Fibroblast of skin of abdomen (primary cell): ENCODE measurements around the gene MYADML2.

Experiments
- DNase-seq: peaks from one replicate; pipeline ENCODE4 v3.0.0-alpha.2; 2013

MYADML2 gene

DNA sequence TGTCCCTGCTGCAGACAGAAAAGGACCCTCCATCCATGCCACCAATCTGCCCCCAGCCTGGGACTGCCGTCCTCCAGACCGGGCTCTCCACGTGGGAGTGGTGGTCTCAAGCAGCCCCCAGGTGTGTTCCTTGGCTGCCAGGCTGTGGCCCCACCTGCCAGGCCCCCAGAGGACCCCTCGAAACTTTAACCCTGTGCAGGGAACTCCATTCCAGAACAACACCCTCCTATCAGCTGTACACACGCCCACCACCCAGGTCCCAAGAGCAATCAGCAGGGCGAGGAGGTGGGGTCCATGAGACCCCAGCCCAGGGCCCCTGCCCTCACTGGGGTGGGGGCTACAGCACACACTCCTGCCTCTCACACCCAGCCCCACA is 11.3 kb downstream of the MYADML2 start:
- no peak for DNase-seq

DNA sequence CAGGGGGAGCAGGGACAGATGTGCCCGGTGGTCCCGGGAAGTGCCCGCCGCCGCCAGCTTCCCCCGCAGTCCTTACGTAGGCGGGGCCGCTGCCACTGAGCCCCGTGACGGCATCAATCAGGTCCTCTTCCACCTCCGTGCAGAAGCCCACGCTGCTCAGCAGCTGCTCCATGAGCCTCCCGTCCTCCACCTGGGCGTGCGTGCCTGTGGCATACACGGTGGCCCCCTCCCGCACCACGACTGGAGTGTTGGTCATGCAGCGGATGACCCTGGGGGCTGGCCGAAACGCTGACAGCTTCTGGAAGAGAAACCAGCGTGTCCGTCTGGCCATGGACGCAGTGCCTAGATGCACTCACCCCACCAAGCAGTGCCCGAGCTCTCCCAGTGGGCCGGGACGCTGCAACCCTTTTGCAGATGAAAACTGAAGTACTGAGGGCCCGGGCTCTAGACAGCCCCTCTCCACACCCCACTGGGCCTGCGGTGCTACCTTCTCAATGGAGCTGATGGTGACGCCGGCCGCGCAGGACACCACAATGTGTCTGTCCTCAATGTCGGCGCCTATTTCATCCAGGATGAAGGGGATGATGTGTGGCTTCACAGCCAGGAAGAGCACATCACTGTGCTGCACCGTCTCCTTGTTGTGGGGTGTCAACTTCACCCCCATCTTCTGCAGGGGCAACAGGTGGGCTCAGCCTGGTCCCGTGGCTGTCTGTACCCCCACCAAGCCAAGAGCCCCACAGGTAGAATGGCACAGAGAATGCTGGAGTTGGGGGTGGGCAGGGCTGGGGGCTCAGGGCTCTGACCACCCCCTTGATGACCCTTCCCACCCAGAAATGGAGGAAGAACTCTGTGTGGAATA is 12.0 kb downstream of the MYADML2 start:
- no peak for DNase-seq

DNA sequence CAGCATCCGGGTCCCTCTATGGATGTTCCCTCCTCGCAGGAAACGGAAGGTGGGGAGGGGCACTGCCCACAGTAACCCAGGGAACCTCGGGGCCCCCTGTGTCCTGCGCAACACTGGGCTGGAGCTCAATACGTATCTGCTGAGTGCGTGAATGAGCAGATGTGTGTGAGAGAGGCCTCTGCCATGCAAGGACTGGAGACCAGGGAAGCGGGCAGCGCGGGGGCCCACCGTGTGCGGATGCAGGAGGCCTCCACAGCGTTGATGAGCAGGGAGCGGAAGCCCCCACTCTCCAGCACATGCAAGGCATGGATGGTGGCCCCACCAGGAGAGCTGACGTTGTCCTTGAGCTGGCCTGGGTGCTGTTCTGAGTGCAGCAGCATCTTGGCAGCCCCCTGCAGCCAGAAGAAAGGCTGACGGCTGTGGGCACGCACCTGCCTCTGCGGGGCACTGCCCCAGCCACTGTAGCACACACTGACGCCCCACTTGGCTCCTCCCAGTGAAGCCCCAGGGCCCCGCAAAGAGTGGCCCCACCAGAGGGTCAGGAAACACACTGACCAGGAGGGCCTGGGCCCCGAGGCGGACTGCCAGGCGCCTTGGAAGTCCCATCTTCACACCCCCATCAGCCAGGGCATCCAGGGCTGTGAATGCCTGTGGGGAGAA is 12.8 kb downstream of the MYADML2 start:
- no peak for DNase-seq

DNA sequence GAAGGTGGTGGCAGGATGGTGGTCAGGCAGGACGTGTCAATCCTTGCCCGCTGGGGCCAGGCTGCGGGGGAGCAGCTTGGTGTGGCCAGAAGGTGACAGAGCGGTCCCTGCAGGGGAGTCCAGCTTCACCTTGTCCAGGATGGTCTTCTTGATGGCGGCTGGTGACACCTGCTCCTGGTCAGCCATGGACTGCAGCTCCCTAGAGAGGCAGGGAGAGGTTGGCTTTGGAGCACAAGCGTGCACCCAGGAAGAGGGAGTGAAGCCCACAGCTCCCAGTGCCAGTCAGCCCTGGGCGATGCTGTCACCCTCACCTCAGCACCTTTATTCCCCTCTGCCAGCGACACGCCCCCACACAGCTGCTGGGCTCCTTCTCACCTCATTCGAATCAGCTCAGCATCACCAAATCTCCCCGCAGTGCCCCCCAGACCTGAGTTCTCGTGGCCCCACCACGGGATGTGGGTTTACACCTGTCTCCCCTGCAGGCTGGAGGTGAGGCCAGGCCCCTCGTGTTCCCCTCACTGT is 13.8 kb downstream of the MYADML2 start:
- DNase-seq = no peak

DNA sequence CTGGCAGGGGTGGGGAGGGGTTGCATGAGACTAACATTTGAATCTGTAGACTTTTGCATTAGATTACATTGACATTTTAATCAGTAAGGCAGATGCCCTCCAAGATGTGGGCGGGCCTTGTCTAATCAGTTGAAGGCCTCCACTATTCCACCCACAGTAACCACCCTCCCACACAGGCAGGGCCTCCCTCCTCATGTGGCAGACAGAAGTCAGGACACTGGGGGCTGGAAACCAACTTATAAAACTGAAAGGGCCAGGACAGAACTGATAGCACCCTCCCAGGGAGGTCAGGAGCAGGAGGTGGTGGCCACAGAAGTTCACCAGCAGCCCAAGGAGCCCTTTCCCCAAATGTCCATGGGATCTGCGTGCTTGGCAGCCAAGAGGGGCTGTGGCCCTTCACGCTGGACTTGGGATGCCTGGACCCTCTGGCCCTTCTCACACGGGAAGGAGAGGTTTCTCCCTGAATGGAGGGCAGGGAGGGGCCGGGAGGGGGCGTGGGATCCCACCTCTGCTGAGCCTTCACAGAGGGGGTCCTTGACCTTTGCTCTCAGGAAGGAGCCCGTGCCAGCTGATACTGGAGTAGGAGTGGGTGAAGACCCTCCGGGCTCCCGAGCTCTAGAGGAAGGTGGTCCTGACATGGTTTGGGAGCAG is 14.6 kb downstream of the MYADML2 start:
- no peak for DNase-seq

DNA sequence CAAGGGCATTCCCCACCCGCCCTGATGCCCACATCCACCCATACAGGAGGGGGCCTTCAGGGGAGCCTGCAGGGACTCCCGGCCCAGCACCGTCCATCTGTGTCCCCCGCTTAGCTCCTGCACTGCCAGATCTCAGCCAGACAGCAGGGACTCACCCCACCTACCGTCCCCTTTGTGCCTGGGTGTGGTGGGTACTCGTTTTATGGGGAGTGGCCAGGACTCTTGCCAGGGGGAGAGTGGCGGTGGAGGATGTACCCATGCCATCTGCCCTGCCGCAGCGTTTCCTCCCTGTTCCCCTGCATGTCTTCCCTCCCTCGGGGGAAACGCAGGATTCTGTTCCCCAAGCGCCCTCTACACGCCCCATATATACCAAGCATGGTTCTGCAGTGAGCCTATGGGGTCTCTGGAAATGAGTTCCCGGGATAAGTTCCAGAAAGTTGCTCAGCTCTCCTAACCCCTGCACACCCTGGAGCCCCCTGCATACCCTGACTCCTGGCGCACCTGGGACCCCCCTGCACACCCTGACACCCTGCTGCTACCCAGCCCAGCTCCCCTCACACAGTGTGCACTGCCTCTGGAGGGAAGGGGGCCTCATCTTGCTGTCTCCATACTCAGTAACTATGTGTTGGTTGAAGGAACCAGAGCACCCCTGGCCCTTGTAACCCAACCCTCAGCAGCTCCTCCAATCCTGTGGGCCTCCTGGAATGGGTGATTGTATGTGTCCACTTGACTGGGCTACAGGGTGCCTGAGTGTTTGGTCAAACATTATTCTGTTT is 15.3 kb downstream of the MYADML2 start:
- DNase-seq = no peak

DNA sequence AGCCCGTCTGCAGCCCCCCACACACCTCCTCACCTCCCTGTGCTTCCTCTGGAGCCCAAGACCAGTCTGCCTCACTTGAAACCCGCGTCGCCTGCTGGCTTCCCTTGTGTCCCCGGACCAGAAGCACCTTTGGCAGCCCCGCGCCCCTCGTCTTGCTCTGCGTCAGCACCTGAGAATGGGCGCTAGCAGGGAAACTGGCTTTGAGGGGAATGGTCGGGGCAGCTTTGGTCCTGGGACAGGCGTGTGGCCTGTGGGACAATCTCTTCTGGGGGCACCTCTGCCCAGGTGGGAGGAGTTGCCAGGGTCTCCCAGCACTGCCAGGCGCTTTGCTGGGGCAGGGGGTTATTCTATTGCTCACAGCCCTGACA is 15.9 kb downstream of the MYADML2 start:
- no peak for DNase-seq

DNA sequence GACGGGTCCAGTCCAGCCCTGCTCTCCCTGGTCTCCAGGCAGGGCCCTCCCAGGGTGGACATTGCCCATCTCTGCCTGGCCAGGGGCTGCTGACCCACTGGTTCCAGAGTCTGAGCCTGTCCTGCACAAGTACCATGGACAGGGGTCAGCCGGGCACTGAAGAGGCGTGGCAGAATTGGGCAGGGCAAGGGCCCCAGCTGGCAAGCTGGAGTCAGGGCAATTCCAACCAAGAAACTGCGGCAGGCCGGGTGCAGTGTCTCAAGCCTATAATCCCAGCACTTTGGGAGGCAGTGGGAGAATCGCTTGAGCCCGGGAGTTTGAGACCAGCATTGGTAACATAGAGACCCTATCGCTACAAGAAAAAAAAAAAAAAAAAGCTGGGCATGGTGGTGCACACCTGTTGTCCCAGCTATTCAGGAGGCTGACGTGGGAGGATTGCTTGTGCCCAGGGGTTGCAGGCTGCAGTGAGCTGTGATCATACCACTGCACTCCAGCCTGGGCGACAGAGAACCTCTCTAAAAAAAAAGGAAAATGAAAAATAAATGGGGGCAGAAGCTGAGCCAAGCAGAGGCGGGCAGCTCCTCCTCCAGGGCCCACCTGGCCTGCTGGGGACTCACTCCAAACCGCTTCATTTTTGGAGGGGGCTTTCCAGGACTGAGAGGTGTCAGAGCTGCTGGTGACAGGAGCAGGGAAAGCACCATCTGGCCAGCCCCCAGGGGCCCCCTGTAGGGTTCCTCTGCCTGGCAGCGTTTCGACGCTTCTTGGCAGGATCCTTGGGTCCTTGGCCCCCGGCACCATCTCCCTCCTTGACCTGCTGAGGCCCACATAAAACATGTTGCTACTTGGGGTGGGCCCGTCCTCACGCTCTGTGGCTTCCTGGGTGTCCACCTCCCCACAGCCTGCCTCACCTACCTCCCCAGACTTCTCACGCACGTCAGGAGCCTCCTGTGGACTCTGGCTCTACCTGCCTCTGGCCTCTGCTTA is 16.6 kb downstream of the MYADML2 start:
- DNase-seq = no peak

DNA sequence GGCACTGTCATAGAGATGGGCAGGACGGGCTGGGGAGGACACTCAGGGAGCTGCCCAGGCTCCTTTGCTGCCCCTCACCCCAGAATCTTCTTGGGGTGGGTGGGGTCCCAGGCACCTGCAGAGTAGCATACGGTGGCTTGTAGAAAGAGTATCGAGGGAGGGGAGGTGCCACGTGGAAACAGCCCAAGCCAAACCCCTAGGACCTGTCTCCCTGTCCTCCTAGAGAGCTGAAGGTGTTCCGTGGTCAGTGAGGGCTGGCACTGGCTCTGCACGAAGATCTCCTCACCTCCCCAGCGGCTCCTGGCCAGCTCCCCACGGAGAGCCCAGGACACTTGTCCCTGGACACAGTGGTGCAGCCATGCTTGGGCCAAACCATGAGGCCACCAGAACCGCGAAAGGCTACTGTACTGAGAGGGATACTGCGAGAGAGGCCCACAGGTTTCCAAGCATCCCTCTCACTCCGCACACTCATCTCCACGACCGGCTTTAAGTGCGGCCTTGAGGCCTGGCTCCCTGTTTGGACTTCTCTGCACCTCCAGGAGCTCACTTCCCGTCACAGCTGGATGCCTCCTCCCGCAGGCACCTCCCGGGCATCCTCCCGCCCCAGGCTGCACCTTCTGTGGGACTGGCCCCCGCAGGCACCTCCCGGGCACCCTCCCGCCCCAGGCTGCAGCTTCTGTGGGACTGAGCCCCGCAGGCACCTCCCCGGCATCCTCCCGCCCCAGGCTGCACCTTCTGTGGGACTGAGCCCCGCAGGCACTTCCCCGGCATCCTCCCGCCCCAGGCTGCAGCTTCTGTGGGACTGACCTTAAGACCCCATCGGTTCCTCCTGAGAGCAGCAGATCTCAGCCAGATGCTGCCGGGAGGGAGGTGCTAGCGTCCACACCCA is 17.5 kb downstream of the MYADML2 start:
- no peak for DNase-seq

DNA sequence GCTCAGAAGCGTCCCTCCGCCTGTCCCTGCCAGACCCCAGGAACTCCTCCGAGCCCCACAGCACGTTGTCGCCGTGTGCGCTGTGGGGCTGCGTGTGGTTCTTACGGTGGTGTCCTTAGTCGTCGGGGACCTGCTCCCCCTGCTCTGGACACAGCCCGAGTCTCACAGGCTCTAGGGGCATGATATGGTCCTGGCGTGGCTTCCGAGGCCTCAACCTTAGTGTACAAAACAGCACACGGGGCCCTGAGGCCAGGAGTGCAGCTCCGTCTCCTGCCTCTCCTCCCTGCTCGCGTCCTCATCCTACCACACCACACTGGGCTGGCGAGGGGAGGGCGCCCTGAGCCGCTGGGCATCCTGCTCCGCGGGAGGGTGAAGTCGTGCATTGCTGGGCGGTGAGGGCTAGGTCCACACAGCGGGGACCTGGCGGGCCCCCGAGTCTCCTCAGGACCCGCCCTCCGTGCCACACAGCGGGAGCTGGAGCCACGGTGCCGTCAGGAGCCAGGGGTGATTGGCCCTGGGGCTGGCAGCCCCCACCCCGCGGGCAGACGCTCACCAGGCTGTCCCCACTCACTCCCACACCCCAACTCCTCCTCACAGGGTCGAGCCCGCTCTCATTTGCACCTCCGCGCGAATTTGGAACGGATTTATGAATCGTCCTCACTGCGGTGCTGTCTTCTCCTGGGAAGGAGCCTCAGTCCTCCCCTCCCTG is 18.3 kb downstream of the MYADML2 start:
- DNase-seq = no peak

DNA sequence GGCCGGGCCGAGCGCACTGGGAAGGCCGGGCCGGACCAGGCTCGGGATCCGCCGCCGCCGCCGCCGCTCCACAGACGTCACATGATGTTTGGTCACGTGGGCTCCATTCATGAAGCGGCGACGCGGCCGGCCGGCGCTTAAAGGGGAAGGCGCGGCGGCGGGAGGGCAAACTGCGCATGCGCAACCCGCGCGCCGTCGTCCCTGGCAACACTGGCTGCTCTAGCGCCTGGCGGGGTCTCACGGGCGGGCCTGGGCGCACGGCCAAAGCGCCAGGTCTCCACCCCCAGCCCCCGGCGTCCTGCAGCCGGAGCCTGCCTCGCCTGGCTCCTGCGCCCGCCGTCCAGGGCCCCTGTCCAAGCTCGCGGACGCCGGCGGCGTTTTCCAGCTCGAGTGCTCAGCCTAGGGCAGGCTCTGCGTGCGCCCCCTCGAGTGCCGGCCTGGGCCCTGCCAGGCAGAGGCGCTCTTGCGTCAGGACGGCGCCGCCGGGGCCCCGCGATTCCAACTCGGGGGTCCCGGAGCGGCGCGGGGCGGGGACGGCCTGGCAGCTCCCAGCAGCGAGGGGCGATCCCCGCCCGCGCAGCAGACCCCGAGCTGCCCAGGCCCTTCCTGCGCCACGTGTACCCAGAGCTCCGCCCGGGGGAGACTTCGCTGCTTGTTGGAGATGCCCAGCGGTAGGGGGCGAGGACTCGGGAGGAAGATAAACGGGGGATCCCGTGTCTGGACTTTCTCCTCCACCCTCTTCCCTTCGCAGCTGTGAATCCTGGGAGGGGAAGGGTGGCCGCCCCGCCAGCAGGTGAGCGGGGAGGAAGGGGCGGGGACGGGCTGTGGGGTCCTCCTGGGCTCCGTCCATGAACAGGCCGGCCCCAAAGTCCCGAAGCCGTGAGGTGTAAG is 19.1 kb downstream of the MYADML2 start, which contains the start of gene MAFG:
Gene MAFG (minus strand): TSS at position 83 of the 891 bp plus-strand sequence. CDS start 4,550 bp downstream, outside the sequence.
- DNase-seq = peak; percentile 94

DNA sequence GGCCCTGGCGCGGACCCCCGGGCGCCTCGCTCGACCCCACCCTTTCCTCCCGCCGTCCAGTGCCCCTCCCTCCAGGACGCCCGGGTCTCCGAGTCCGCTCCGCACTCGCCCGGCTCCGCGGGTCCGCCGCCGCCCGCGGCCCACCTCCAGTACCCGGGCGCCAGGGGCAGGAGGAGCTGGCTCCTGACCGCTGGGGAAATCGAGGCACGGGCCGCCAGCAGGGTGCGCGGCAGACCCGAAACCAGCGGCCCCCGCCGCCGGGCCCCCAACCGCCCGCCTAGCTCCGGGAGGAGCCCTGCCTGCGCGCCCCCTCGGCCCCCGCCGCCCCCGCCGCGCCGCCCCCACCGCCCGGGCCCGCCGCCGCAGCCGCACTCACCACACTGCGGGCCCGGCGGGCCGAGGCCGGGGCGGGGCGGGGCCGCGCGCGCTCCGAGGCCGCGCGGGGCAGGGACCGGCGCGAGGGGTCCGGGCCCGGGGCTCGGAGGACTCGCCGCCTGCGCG is 19.8 kb downstream of the MYADML2 start:
- no peak for DNase-seq

DNA sequence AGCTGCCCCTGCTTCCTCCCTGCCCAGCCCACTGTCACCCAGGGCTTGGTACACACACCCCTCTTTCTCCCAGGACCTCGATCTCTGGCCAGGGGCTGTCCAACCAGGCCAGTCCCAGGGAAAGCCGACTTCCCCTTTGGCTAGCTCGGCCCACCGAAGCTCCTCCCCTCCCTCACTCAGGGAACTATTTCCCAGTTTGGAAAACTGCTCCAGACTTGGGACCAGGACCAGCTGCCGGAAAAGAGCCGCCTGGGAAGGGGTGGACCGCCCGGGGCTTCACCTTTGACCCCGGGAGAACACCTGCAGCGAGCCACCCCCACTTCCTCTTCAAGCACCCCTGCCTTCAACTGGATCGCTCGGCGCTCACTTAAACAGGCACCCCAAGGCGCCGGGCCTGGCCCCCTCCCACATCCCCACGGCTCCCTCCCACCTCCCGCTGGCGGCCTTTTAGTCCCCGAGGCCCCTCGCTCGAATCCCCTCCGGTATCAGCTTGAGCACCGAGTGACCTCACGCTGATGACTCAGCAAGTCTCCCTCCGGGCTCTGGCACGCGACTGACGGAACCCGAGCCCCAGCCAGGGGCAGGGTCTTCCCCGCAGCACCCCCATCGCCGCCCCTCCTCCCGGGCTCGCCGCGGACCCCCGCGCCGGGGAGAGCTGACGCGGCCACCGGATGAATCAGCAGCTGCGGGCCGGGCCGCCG is 20.4 kb downstream of the MYADML2 start:
- peak; percentile 69 for DNase-seq

DNA sequence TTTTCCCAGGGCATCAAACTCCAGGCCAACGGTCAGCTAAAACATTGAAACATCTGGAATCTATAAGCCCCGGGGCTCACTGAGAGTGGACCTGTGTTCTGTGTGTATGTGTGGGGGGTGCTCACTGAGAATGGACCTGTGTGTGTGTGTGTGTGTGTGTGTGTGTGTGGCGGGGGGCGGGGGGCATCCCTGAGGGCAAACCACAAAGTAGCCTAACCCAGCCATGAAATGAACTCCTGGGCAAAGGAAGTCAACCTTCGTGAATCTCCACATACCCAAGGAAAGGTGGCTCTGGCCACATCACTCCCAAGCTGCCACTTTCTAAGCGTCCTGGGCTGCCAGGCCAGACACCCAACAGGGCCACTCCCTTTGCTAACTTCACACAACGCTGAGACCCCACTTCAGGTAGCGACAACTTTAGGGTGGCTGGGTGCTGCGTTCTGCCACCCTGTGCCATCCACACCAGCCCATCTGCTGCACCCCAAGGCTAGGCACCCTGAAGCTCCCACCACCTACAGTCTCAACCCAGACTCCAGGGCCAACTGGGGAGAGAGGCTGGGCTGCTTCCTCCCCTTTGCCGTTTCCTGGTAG is 21.1 kb downstream of the MYADML2 start:
- DNase-seq = no peak

DNA sequence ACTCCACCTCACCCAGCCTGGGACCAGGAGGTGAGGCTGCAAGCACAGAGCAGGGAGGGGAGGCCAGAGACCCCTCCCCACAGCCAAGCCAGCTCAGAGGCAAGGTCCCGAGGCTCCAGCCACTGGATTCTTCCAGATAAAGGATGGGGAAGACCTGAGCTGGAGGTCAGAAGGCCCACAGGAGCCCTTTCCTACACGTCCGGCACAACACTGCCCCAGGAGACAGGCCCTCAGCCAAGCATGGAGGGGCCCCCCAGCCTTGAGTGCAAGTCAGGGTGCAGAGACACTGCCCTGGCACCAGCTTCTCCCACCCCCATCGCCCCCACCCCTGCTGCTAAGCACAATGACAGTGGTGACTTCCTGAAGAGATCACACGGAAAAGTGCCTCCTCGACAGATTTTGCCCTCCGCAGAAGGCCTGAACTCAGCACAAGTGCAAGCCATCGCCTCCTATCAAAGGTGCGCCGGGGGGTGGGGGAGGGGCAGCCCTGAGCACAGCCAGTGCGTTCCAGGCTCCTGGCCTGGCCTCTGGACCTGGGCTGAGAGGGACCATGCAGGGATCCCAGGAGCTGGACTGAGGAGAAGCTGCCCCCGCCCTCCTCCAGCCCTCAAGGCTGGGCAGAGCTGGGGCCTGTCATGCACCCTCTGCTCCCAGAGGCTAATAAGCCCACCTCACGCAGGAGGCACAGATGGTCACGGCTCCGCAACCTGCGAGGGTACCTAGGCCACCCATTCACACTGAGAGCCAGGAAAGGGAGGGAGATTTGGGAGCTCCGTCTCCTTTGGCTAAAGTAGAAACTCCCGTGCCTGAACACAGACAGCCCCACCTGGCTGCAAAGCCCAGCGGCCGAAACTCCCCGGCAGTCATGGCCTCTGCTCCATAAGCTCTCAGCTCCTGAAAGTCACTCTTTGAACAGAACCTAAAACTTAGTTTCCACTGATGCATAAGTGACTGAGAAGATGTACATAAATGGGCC is 22.2 kb downstream of the MYADML2 start:
- DNase-seq = no peak
